ENCODE results near the gene PCSK6. TPM values are rescaled to one million over a fixed set of nuclear protein-coding genes. Genes with fewer than 3 reads are reported as not detected.
"Not testable (repeated sequence)": the region's sequence is repeated elsewhere in the genome, so short reads cannot be mapped to it uniquely, and the experiment has no call there.

Gene PCSK6
- total RNA-seq, 4 donors from 2014 or later = 4.0 to 28.6 (median 17.5) TPM

DNA sequence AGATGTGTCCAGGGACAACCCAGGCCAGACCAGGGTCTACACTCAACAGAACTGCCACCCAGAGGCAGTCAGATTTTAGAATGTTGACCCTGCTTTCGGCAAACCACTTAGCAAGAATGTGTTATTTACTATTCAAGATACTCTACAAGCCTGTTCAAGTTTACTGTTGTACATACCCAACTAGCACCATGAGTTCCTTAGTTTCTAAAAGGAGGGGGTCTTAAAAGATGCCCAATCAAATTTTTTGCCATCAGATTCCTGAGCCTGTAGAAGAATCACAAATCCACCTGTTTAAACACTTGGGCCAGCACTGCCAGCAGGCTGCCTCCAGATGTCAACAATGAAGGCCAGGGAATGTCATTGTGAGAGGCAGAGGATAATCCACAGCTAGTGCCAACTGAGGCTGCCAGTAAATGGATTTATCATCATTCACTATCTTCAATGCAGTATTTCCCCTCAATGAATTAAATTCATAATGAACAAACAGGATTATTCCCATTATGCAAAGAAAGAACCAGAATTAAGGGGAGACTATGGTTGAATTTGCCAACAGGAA lies 150.9 kb downstream of the PCSK6 start:
- Histone ChIP-seq H3K27me3 (no peaks in the 10 kb centered on the region), H3K4me3 (replicated peaks in 1 of 3) (no peak overlapping the region), H3K36me3 (no peaks in the 10 kb centered on the region), H3K27ac (no peak overlapping the region), H3K4me1 (no peaks in the 10 kb centered on the region), H3K9me3 (no peaks in the 10 kb centered on the region)
- intact Hi-C loops (cut with DNase I) = no loop called here
- 55 to 63% methylated on average over 1 of the region's 1 CpG for WGBS, 2 donors
- TF ChIP-seq, protein P1, sequence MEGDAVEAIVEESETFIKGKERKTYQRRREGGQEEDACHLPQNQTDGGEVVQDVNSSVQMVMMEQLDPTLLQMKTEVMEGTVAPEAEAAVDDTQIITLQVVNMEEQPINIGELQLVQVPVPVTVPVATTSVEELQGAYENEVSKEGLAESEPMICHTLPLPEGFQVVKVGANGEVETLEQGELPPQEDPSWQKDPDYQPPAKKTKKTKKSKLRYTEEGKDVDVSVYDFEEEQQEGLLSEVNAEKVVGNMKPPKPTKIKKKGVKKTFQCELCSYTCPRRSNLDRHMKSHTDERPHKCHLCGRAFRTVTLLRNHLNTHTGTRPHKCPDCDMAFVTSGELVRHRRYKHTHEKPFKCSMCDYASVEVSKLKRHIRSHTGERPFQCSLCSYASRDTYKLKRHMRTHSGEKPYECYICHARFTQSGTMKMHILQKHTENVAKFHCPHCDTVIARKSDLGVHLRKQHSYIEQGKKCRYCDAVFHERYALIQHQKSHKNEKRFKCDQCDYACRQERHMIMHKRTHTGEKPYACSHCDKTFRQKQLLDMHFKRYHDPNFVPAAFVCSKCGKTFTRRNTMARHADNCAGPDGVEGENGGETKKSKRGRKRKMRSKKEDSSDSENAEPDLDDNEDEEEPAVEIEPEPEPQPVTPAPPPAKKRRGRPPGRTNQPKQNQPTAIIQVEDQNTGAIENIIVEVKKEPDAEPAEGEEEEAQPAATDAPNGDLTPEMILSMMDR (IDR thresholded peaks at IDR 0.05) = no peak
- no peak for TF ChIP-seq POLR2A (IDR thresholded peaks at IDR 0.05)
- no peak for DNase-seq

GRCh38 chr15:101337976-101338375 lies 151.5 kb downstream of the PCSK6 start:
- no peaks in the 10 kb centered on the region for H3K4me1 ChIP-seq
- TF ChIP-seq, protein P1 (IDR thresholded peaks at IDR 0.05) = no peak
- TF ChIP-seq POLR2A (IDR thresholded peaks at IDR 0.05) = no peak
- DNase-seq = no peak
- no peaks in the 10 kb centered on the region for H3K27me3 ChIP-seq
- 89 to 92% methylated on average over 7 of the region's 7 CpGs for WGBS, 2 donors
- intact Hi-C loops (cut with DNase I) = no loop called here
- no peaks in the 10 kb centered on the region for H3K9me3 ChIP-seq
- no peak overlapping the region for H3K4me3 ChIP-seq (replicated peaks in 1 of 3)
- H3K36me3 ChIP-seq = no peaks in the 10 kb centered on the region
- no peak overlapping the region for H3K27ac ChIP-seq

- intact Hi-C loops (cut with DNase I); H3K27me3 ChIP-seq; H3K27ac ChIP-seq; H3K4me3 ChIP-seq (replicated peaks in 1 of 3); H3K36me3 ChIP-seq; H3K4me1 ChIP-seq; DNase-seq; H3K9me3 ChIP-seq: not testable (repeated sequence)
- 88 to 94% methylated on average over 8 to 9 of the region's 16 CpGs for WGBS, 2 donors
Observed at GRCh38 chr15:101333907-101334789, 155.4 kb downstream of the PCSK6 start.

GRCh38 chr15:101332061-101332467 lies 157.4 kb downstream of the PCSK6 start:
- WGBS, 2 donors = 90 to 94% methylated on average over 7 of the region's 7 CpGs
- TF ChIP-seq POLR2A (IDR thresholded peaks at IDR 0.05) = no peak
- H3K4me3 ChIP-seq (replicated peaks in 1 of 3) = no peak overlapping the region
- no peaks in the 10 kb centered on the region for H3K4me1 ChIP-seq
- no peaks in the 10 kb centered on the region for H3K36me3 ChIP-seq
- no peak for DNase-seq
- no peak overlapping the region for H3K27ac ChIP-seq
- no peaks in the 10 kb centered on the region for H3K9me3 ChIP-seq
- H3K27me3 ChIP-seq = no peaks in the 10 kb centered on the region
- intact Hi-C loops (cut with DNase I) = no loop called here

GRCh38 chr15:101329867-101330380 lies 159.6 kb downstream of the PCSK6 start:
- Histone ChIP-seq H3K36me3 (no peaks in the 10 kb centered on the region), H3K4me3 (replicated peaks in 1 of 3) (no peak overlapping the region), H3K27me3 (no peaks in the 10 kb centered on the region), H3K4me1 (no peaks in the 10 kb centered on the region), H3K27ac (no peak overlapping the region), H3K9me3 (no peaks in the 10 kb centered on the region)
- 88 to 93% methylated on average over 9 of the region's 9 CpGs for WGBS, 2 donors
- TF ChIP-seq, protein P1 (IDR thresholded peaks at IDR 0.05) = no peak
- TF ChIP-seq POLR2A (IDR thresholded peaks at IDR 0.05) = no peak
- intact Hi-C loops (cut with DNase I) = no loop called here
- no peak for DNase-seq

GRCh38 chr15:101329309-101329863 lies 160.1 kb downstream of the PCSK6 start:
- Histone ChIP-seq H3K27ac (no peak overlapping the region), H3K27me3 (no peaks in the 10 kb centered on the region), H3K4me3 (replicated peaks in 1 of 3) (no peak overlapping the region), H3K9me3 (no peaks in the 10 kb centered on the region), H3K4me1 (no peaks in the 10 kb centered on the region), H3K36me3 (no peaks in the 10 kb centered on the region)
- DNase-seq = no peak
- TF ChIP-seq, protein P1 (IDR thresholded peaks at IDR 0.05) = no peak
- TF ChIP-seq POLR2A (IDR thresholded peaks at IDR 0.05) = no peak
- intact Hi-C loops (cut with DNase I) = no loop called here
- 77 to 82% methylated on average over 14 of the region's 14 CpGs for WGBS, 2 donors
